ENCODE measurements around the gene FBF1.

GRCh38 chr17:75892556-75893224, 48.2 kb downstream of the FBF1 start:
- no peak for TF ChIP-seq CTCF (IDR thresholded peaks at IDR 0.05)
- TF ChIP-seq POLR2A (IDR thresholded peaks at IDR 0.05), result no peak
